Esophagus muscularis mucosa (tissue), 4 donors: Measurements from ENCODE around the gene TPSAB1. TPM values are rescaled to one million over a fixed set of nuclear protein-coding genes. Genes with fewer than 3 reads are reported as not detected.
"Not testable (repeated sequence)": the region's sequence is repeated elsewhere in the genome, so short reads cannot be mapped to it uniquely, and the experiment has no call there.

Experiments
- DNase-seq: peaks from one replicate; pipeline ENCODE4 v3.0.0-alpha.2; 2017; ENCODE audit errors: extremely low spot score
- H3K27ac ChIP-seq, 4 donors: fragments of 200-600 bp; sonication (generic); replicated peaks in 1 of 4; 1 replicate in 3 of 4; 2 replicates in 1 of 4; pipeline ENCODE4 v1.5.1; 2016 to 2019; ENCODE audit warnings: mild to moderate bottlenecking in 1 of 4
- H3K27me3 ChIP-seq, 4 donors: fragments of 200-600 bp; sonication (generic); one replicate each; pipeline versions ENCODE4 v1.5.1 to v1.6.0; 2016 to 2019
- H3K36me3 ChIP-seq, 4 donors: fragments of 200-600 bp; sonication (generic); one replicate each; pipeline ENCODE4 v1.5.1; 2016 to 2019
- H3K4me1 ChIP-seq, 4 donors: fragments of 200-600 bp; sonication (generic); one replicate each; pipeline ENCODE4 v1.5.1; 2016 to 2019
- H3K4me3 ChIP-seq, 4 donors: fragments of 200-600 bp; sonication (generic); 1 replicate in 2 of 4; 2 replicates in 2 of 4; pipeline ENCODE4 v1.5.1; 2016 to 2019; ENCODE audit warnings: mild to moderate bottlenecking in 4 of 4, moderate library complexity in 1 of 4
- H3K9me3 ChIP-seq, 4 donors: fragments of 200-600 bp; sonication (generic); 1 replicate in 3 of 4; 2 replicates in 1 of 4; pipeline ENCODE4 v1.5.1; 2016 to 2019
- CTCF ChIP-seq, 3 experiments: fragments of 200-600 bp in 2 of 3; fragments of 450-650 bp in 1 of 3; sonication (generic) in 2 of 3; IDR thresholded peaks; one replicate each; pipeline ENCODE4 v1.5.1; 2017 to 2019; ENCODE audit warnings: antibody characterized with exemption in 3 of 3, mild to moderate bottlenecking in 2 of 3, moderate library complexity in 1 of 3
- EP300 ChIP-seq: sonication (generic); formaldehyde crosslinking; IDR thresholded peaks from one replicate; pipeline ENCODE4 v1.6.1; 2017; ENCODE audit warnings: antibody characterized with exemption
- POLR2A ChIP-seq: fragments of 450-650 bp; IDR thresholded peaks from one replicate; pipeline ENCODE4 v1.6.1; 2017; ENCODE audit warnings: antibody characterized with exemption, moderate library complexity, mild to moderate bottlenecking, low read depth
- POLR2AphosphoS5 ChIP-seq, 2 donors: sonication (generic); formaldehyde crosslinking; IDR thresholded peaks; one replicate each; pipeline ENCODE4 v1.6.1; 2017; ENCODE audit warnings: antibody characterized with exemption in 2 of 2
- WGBS: methylation state at CpG from one replicate; pipeline ENCODE4 v1.1.5; 2018; 5-methylcytosine and 5-hydroxymethylcytosine counted together
- intact Hi-C: fragments of 100-400 bp; cut with DNase I; formaldehyde crosslinking; loops from one replicate; pipeline ENCODE4 v1.15.1; 2023
- total RNA-seq, 4 donors: library from RNA; depleted of rRNA; stranded (reverse); fragments of >200 nt; gene quantifications; one replicate each; pipeline versions ENCODE4 v1.1.0 to v1.2.1, GENCODE V29; 2016

The TPSAB1 gene
- total RNA-seq, 4 donors from 2014 or later, result 15.6 to 237 (median 126) TPM

- intact Hi-C loops, result no loop called here
- H3K27me3 ChIP-seq, result peaks cover 0 to 45% (median 0%) of the 10 kb centered on the region in 4 donors
- H3K4me1 ChIP-seq, result peaks cover 0 to 4% (median 2%) of the 10 kb centered on the region in 4 donors
- DNase-seq, result no peak
- TF ChIP-seq POLR2AphosphoS5 (IDR thresholded peaks at IDR 0.05), result no peak
- TF ChIP-seq EP300, result no peak
- TF ChIP-seq POLR2A, result no peak
- no peak for TF ChIP-seq CTCF (IDR thresholded peaks at IDR 0.05)
- WGBS, result 46% methylated on average over 18 of the region's 22 CpGs
- H3K36me3 ChIP-seq, result no peaks in the 10 kb centered on the region
- no peak overlapping the region for H3K4me3 ChIP-seq
- H3K27ac ChIP-seq, result no peak overlapping the region
- H3K9me3 ChIP-seq, result no peaks in the 10 kb centered on the region
These were observed 5.0 kb downstream of the TPSAB1 start for GRCh38 chr16:1245452-1246020.

GRCh38 chr16:1247903-1248537 lies 7.5 kb downstream of the TPSAB1 start:
- intact Hi-C loops, H3K9me3 ChIP-seq, DNase-seq, H3K27ac ChIP-seq, H3K4me1 ChIP-seq, H3K4me3 ChIP-seq, H3K36me3 ChIP-seq: not testable (repeated sequence)
- H3K27me3 ChIP-seq, result peaks cover 0 to 45% (median 0%) of the 10 kb centered on the region in 4 donors
- 73% methylated on average over 12 of the region's 14 CpGs for WGBS

- H3K4me1 ChIP-seq, H3K4me3 ChIP-seq, H3K36me3 ChIP-seq, DNase-seq, H3K9me3 ChIP-seq, H3K27ac ChIP-seq, intact Hi-C loops: not testable (repeated sequence)
- no CpG with 5 or more reads among the region's 43 CpGs for WGBS
- peaks cover 0 to 40% (median 0%) of the 10 kb centered on the region in 4 donors for H3K27me3 ChIP-seq
These were observed 8.7 kb downstream of the TPSAB1 start for GRCh38 chr16:1249031-1249755.

- H3K27me3 ChIP-seq, result peaks cover 0 to 42% (median under 1%) of the 10 kb centered on the region in 4 donors
- H3K4me3 ChIP-seq, H3K27ac ChIP-seq, H3K36me3 ChIP-seq, intact Hi-C loops, H3K4me1 ChIP-seq, DNase-seq, H3K9me3 ChIP-seq: not testable (repeated sequence)
- WGBS, result no CpG with 5 or more reads among the region's 47 CpGs
These were observed 13.3 kb downstream of the TPSAB1 start for GRCh38 chr16:1253701-1254364.

- H3K27ac ChIP-seq, H3K36me3 ChIP-seq, H3K4me3 ChIP-seq, H3K9me3 ChIP-seq, H3K4me1 ChIP-seq, DNase-seq, intact Hi-C loops: not testable (repeated sequence)
- no CpG with 5 or more reads among the region's 3 CpGs for WGBS
- H3K27me3 ChIP-seq, result peaks cover 0 to 51% (median 9%) of the 10 kb centered on the region in 4 donors
These were observed 14.3 kb downstream of the TPSAB1 start for GRCh38 chr16:1254821-1255220.

- H3K27me3 ChIP-seq, result peaks cover 0 to 58% (median 15%) of the 10 kb centered on the region in 4 donors
- DNase-seq, intact Hi-C loops, H3K4me1 ChIP-seq, H3K36me3 ChIP-seq, H3K9me3 ChIP-seq, H3K4me3 ChIP-seq, H3K27ac ChIP-seq: not testable (repeated sequence)
- WGBS, result 62% methylated on average over 10 of the region's 26 CpGs
These were observed 15.0 kb downstream of the TPSAB1 start, which contains the start of gene TPSD1 for GRCh38 chr16:1255276-1256122. TSS of gene TPSD1 (plus strand) at chr16:1256069. CDS start at chr16:1256281, 212 bp downstream.

- intact Hi-C loops, H3K9me3 ChIP-seq, DNase-seq, H3K36me3 ChIP-seq, H3K27ac ChIP-seq, H3K4me3 ChIP-seq, H3K4me1 ChIP-seq: not testable (repeated sequence)
- H3K27me3 ChIP-seq, result peaks cover 0 to 67% (median 18%) of the 10 kb centered on the region in 4 donors
- WGBS, result 35% methylated on average over 4 of the region's 23 CpGs
These were observed 15.9 kb downstream of the TPSAB1 start for GRCh38 chr16:1256296-1256873.
